Nephron (organoid): ENCODE measurements around the gene LAMA3.

Experiments used
- H3K27ac Mint-ChIP-seq, 3 experiments: 2 replicates each; pipeline ENCODE4 v1.8.0; 2020; ENCODE audit warnings: mixed read lengths in 3 of 3, mild to moderate bottlenecking in 2 of 3, moderate library complexity in 1 of 3
- H3K27me3 Mint-ChIP-seq: 2 replicates; pipeline ENCODE4 v1.8.0; 2021; ENCODE audit warnings: low read depth, mild to moderate bottlenecking, moderate library complexity, mixed read lengths
- H3K36me3 Mint-ChIP-seq: 2 replicates; pipeline ENCODE4 v1.8.0; 2020; ENCODE audit warnings: low read depth, mixed read lengths
- H3K4me1 Mint-ChIP-seq: 2 replicates; pipeline ENCODE4 v1.8.0; 2020; ENCODE audit warnings: mixed read lengths
- H3K4me3 Mint-ChIP-seq, 3 experiments: 2 replicates each; pipeline ENCODE4 v1.8.0; 2020; ENCODE audit warnings: mild to moderate bottlenecking in 3 of 3, mixed read lengths in 3 of 3, moderate library complexity in 2 of 3
- H3K9me3 Mint-ChIP-seq: 2 replicates; pipeline ENCODE4 v1.8.0; 2020; ENCODE audit warnings: mixed read lengths
- TF ChIP-seq, protein P1 (sequence below), 3 experiments: fragments of 200-600 bp; sonication (generic); IDR thresholded peaks; one replicate each; pipeline ENCODE4 v1.5.0; 2021; ENCODE audit warnings: antibody characterized with exemption in 3 of 3; ENCODE audit not compliant: unreplicated experiment in 3 of 3

Gene LAMA3

GRCh38 chr18:23793985-23794867 is 105.0 kb downstream of the LAMA3 start:
- H3K27me3 Mint-ChIP-seq: no peaks in the 10 kb centered on the region
- TF ChIP-seq, protein P1, sequence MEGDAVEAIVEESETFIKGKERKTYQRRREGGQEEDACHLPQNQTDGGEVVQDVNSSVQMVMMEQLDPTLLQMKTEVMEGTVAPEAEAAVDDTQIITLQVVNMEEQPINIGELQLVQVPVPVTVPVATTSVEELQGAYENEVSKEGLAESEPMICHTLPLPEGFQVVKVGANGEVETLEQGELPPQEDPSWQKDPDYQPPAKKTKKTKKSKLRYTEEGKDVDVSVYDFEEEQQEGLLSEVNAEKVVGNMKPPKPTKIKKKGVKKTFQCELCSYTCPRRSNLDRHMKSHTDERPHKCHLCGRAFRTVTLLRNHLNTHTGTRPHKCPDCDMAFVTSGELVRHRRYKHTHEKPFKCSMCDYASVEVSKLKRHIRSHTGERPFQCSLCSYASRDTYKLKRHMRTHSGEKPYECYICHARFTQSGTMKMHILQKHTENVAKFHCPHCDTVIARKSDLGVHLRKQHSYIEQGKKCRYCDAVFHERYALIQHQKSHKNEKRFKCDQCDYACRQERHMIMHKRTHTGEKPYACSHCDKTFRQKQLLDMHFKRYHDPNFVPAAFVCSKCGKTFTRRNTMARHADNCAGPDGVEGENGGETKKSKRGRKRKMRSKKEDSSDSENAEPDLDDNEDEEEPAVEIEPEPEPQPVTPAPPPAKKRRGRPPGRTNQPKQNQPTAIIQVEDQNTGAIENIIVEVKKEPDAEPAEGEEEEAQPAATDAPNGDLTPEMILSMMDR (IDR thresholded peaks at IDR 0.05; ENCODE audit: unreplicated experiment in 3 of 3): no peak
- H3K4me3 Mint-ChIP-seq: no peak overlapping the region
- no peaks in the 10 kb centered on the region for H3K4me1 Mint-ChIP-seq
- no peak overlapping the region for H3K27ac Mint-ChIP-seq
- H3K36me3 Mint-ChIP-seq: no peaks in the 10 kb centered on the region
- H3K9me3 Mint-ChIP-seq: peaks cover 5% of the 10 kb centered on the region

- Mint-ChIP-seq H3K27me3 (no peaks in the 10 kb centered on the region), H3K36me3 (no peaks in the 10 kb centered on the region), H3K4me1 (no peaks in the 10 kb centered on the region), H3K4me3 (no peak overlapping the region), H3K27ac (no peak overlapping the region), H3K9me3 (no peaks in the 10 kb centered on the region)
- TF ChIP-seq, protein P1 (IDR thresholded peaks at IDR 0.05; ENCODE audit: unreplicated experiment in 3 of 3): no peak
Observed at GRCh38 chr18:23798249-23798648, 109.0 kb downstream of the LAMA3 start.

- Mint-ChIP-seq H3K4me3 (no peak overlapping the region), H3K27me3 (peaks cover 4% of the 10 kb centered on the region), H3K27ac (no peak overlapping the region), H3K9me3 (no peaks in the 10 kb centered on the region), H3K36me3 (no peaks in the 10 kb centered on the region), H3K4me1 (no peaks in the 10 kb centered on the region)
- TF ChIP-seq, protein P1 (IDR thresholded peaks at IDR 0.05; ENCODE audit: unreplicated experiment in 3 of 3): no peak
Observed at GRCh38 chr18:23798824-23799223, 109.6 kb downstream of the LAMA3 start.

DNA sequence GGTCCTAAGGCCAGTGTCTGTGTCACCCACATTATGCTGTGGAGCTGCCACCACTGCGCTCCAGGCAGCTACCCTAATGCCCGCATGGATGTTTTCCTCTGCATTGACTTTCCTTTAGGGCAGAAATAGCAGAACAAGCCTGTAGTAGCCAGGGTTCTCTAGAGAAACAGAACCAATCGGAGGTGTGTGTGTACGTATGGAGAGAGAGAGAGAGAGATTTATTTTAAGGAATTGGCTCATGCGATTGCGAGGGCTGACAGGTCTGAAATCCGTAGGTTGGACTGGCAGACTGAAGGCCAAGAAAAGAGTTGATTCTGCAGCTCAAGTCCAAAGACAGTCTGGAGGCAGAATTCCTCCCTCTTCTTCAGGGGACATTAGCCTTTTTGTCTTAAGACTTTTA is 110.3 kb downstream of the LAMA3 start:
- no peak overlapping the region for H3K27ac Mint-ChIP-seq
- H3K27me3 Mint-ChIP-seq: peaks cover 4% of the 10 kb centered on the region
- H3K9me3 Mint-ChIP-seq: no peaks in the 10 kb centered on the region
- H3K4me1 Mint-ChIP-seq: no peaks in the 10 kb centered on the region
- TF ChIP-seq, protein P1 (IDR thresholded peaks at IDR 0.05; ENCODE audit: unreplicated experiment in 3 of 3): no peak
- no peak overlapping the region for H3K4me3 Mint-ChIP-seq
- no peaks in the 10 kb centered on the region for H3K36me3 Mint-ChIP-seq

- TF ChIP-seq, protein P1 (IDR thresholded peaks at IDR 0.05; ENCODE audit: unreplicated experiment in 3 of 3): no peak
- H3K4me3 Mint-ChIP-seq: no peak overlapping the region
- H3K27me3 Mint-ChIP-seq: peaks cover 4% of the 10 kb centered on the region
- H3K36me3 Mint-ChIP-seq: no peaks in the 10 kb centered on the region
- H3K27ac Mint-ChIP-seq: no peak overlapping the region
- no peaks in the 10 kb centered on the region for H3K4me1 Mint-ChIP-seq
- no peaks in the 10 kb centered on the region for H3K9me3 Mint-ChIP-seq
Observed at GRCh38 chr18:23800902-23801301, 111.6 kb downstream of the LAMA3 start.

DNA sequence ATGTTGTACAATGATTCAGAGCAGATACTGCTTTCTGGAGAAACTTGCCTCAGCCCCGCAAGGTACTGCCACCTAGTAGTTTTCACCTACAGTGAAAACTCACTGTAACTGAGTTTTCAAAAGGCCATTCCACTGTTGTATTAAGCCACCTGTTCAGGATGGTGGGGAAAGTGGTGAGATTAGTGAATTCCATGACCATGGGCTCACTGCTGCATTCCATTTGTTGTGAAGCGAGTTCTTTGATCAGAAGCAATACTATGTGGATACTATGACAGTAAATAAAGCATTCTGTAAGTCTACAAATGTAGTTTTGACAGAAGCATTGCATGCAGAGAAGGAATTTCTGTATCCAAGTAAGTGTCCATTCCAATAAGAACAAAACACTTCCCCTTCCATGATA is 113.6 kb downstream of the LAMA3 start:
- no peaks in the 10 kb centered on the region for H3K9me3 Mint-ChIP-seq
- TF ChIP-seq, protein P1 (IDR thresholded peaks at IDR 0.05; ENCODE audit: unreplicated experiment in 3 of 3): no peak
- no peaks in the 10 kb centered on the region for H3K4me1 Mint-ChIP-seq
- no peak overlapping the region for H3K27ac Mint-ChIP-seq
- H3K4me3 Mint-ChIP-seq: no peak overlapping the region
- peaks cover 4% of the 10 kb centered on the region for H3K27me3 Mint-ChIP-seq
- H3K36me3 Mint-ChIP-seq: no peaks in the 10 kb centered on the region
